ENCODE results near the gene ITSN1.
"Not testable (repeated sequence)": the region's sequence is repeated elsewhere in the genome, so short reads cannot be mapped to it uniquely, and the experiment has no call there.

Gene ITSN1

GRCh38 chr21:33712022-33712803 lies 69.9 kb downstream of the ITSN1 start:
- H3K27me3 ChIP-seq = no peaks in the 10 kb centered on the region
- no peak for DNase-seq
- H3K4me3 ChIP-seq (ENCODE audit: low read depth, low read length) = no peak overlapping the region
- H3K36me3 ChIP-seq = no peaks in the 10 kb centered on the region
- H3K4me1 ChIP-seq = no peaks in the 10 kb centered on the region
- TF ChIP-seq, protein P1, sequence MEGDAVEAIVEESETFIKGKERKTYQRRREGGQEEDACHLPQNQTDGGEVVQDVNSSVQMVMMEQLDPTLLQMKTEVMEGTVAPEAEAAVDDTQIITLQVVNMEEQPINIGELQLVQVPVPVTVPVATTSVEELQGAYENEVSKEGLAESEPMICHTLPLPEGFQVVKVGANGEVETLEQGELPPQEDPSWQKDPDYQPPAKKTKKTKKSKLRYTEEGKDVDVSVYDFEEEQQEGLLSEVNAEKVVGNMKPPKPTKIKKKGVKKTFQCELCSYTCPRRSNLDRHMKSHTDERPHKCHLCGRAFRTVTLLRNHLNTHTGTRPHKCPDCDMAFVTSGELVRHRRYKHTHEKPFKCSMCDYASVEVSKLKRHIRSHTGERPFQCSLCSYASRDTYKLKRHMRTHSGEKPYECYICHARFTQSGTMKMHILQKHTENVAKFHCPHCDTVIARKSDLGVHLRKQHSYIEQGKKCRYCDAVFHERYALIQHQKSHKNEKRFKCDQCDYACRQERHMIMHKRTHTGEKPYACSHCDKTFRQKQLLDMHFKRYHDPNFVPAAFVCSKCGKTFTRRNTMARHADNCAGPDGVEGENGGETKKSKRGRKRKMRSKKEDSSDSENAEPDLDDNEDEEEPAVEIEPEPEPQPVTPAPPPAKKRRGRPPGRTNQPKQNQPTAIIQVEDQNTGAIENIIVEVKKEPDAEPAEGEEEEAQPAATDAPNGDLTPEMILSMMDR (IDR thresholded peaks at IDR 0.05; ENCODE audit: low read depth, low read length) = no peak
- no peaks in the 10 kb centered on the region for H3K9me3 ChIP-seq

GRCh38 chr21:33721081-33721480 lies 78.8 kb downstream of the ITSN1 start:
- H3K4me1 ChIP-seq = no peaks in the 10 kb centered on the region
- H3K9me3 ChIP-seq = no peaks in the 10 kb centered on the region
- DNase-seq = no peak
- no peaks in the 10 kb centered on the region for H3K27me3 ChIP-seq
- TF ChIP-seq, protein P1 (IDR thresholded peaks at IDR 0.05; ENCODE audit: low read depth, low read length) = no peak
- H3K36me3 ChIP-seq = peaks cover 7% of the 10 kb centered on the region
- H3K4me3 ChIP-seq (ENCODE audit: low read depth, low read length) = no peak overlapping the region

DNA sequence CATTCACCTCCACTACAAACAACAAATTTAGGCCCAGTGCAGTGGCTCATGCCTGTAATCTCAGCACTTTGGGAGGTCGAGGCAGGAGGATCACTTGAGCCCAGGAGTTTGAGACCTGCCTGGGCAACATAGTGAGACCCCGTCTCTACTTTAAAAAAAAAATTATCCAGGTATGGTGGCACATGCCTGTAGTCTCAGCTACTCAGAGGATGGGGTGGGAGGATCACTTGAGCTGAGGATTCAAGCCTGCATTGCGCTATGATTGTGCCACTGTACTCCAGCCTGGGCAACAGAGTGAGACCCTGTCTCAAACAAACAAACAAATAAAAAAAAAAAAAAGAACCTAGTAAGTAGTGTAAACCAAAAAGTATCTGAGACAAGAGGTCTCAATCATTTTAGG lies 86.8 kb downstream of the ITSN1 start:
- DNase-seq, H3K36me3 ChIP-seq: not testable (repeated sequence)

DNA sequence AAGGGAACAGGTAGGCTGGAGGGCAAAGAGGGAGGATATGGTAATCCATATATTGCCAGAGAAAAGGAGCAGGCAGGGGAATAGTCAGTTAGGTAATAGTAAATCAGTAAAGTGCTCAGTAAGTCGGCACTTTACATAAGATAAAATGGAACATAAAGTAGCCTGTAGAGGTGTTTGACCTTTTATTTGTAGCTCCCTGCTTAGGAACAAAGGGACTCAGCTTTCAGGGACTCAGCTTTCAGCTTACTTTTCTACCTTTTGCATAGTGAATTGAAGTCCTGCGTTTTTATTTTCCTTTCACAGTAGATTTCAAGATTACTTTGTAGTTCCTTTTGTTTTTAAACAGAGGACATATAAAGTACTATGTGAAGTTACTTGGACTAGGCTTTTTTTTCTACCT lies 87.3 kb downstream of the ITSN1 start:
- peaks cover under 1% of the 10 kb centered on the region for H3K36me3 ChIP-seq
- H3K9me3 ChIP-seq = no peaks in the 10 kb centered on the region
- no peaks in the 10 kb centered on the region; the same call in 1 of the 2 replicates for H3K4me1 ChIP-seq
- DNase-seq = no peak
- no peak overlapping the region for H3K4me3 ChIP-seq (ENCODE audit: low read depth, low read length)
- TF ChIP-seq, protein P1 (IDR thresholded peaks at IDR 0.05; ENCODE audit: low read depth, low read length) = no peak
- H3K27me3 ChIP-seq = no peaks in the 10 kb centered on the region

More for the DNA sequence above, 86.8 kb downstream of the ITSN1 start:
- not testable (repeated sequence) for H3K4me3 ChIP-seq (ENCODE audit: low read depth, low read length); H3K27me3 ChIP-seq; H3K9me3 ChIP-seq; H3K4me1 ChIP-seq

- TF ChIP-seq, protein P1 (IDR thresholded peaks at IDR 0.05; ENCODE audit: low read depth, low read length) = no peak
- H3K4me1 ChIP-seq = no peaks in the 10 kb centered on the region; the same call in 1 of the 2 replicates
- no peak for DNase-seq
Measured at GRCh38 chr21:33731447-33731846, 89.1 kb downstream of the ITSN1 start.

GRCh38 chr21:33732038-33732437 lies 89.7 kb downstream of the ITSN1 start:
- no peak for DNase-seq
- Histone ChIP-seq H3K36me3 (peaks cover 3% of the 10 kb centered on the region; the same call in 1 of the 2 replicates), H3K27me3 (no peaks in the 10 kb centered on the region), H3K9me3 (no peaks in the 10 kb centered on the region), H3K4me1 (no peaks in the 10 kb centered on the region; the same call in 1 of the 2 replicates), H3K4me3 (ENCODE audit: low read depth, low read length) (no peak overlapping the region)
- TF ChIP-seq, protein P1 (IDR thresholded peaks at IDR 0.05; ENCODE audit: low read depth, low read length) = no peak

More at GRCh38 chr21:33731447-33731846, 89.1 kb downstream of the ITSN1 start:
- Histone ChIP-seq H3K9me3 (no peaks in the 10 kb centered on the region), H3K27me3 (no peaks in the 10 kb centered on the region), H3K4me3 (ENCODE audit: low read depth, low read length) (no peak overlapping the region), H3K36me3 (peaks cover 3% of the 10 kb centered on the region; the same call in 1 of the 2 replicates)
